Stimulated activated CD4-positive, alpha-beta T cell treated with anti-CD3 and anti-CD28 coated beads, Interleukin-1b, Interleukin-23, amount 100 ng/mL, for 24 hours (primary cell): ENCODE results near the gene EBF4.

Source experiments
- DNase-seq, 4 experiments: peaks; one replicate each; pipeline ENCODE4 v3.0.0-alpha.2; 2020; ENCODE audit warnings: low read depth in 4 of 4, low spot score in 1 of 4

The EBF4 gene

DNA sequence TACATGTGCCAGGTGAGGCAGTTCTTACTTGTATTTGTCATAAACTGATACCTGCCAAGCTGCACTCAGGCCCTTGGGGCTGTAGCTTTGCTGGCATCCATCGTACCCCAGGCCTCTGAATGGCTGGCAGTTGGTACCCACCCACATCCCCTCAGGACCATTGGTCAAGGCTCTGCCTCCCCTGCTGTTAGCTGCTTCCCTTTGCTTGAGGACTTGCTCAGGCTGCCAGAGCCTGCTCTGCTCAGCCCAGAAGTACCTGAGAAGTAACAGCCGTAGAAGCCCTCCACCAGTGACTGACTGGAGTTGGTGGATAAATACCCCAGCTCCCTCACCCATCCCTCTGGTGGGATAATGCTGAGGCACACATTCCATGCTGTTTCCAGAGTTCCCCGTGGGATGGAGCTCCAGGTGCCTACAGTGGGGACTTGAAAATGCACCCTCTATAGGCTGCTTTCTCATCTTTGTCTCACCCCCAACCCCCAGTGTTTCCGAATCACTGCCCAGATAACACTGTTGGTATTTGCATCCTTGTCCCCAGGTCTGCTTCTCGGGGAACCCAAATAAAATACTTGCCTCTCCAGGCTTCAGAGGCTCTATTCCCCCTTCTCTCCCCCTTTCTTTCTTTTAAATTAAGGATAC, 7.3 kb downstream of the EBF4 start:
- no peak for DNase-seq

DNA sequence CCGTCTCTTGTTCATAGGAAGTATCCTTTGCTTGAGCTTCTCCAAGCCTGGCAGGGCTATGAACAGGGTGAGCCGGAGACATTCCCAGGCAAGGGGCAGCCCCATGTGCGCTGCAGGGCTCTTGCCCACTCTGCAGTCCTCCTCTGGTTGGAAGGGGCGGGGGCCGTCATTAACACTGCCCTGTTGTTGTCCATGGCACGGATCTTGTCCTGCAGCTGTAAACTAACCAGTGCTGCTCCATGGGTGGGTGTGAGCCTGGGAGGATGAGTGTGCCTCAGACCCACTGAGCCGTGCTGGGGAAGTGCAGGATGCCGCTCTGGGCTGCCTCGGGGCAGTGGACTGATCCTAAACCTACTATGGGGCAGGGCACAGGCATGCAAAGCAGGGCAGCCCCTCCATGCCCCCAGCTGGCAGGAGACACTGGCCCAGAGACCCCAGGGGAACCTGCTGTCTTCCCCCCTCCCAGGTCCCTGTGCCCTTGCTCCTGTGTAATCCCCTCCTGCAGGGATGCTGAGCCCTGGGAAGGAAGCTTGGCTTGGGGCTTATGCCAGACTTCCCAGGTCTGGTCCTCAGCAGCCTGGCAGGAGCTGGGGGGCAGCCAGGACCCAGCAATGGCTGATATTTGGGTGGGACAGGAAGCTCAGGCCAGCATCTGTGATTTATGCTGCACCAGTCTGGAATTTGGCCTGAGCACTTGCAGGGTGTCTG, 8.5 kb downstream of the EBF4 start:
- no peak for DNase-seq

DNA sequence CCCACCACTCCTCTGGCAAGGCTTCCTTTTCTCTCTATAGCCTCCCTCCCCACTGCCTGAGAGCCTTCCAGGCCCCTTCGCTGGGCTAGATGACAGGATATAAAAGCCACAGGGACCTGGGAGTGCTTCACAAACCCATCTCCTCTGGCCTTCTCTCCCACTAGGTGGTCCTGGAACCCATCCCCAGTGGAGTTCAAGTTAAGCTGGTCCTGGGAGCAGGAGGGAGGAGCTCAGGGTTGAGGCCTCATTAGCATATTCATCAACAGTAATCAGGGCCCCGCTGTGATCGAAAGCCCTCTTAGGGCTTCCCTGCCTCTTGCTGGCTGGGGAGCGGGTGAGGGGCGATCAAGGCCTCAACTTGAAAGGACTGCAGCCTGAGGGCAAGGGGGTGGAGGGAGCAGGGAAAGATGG, 9.1 kb downstream of the EBF4 start:
- DNase-seq, result no peak

DNA sequence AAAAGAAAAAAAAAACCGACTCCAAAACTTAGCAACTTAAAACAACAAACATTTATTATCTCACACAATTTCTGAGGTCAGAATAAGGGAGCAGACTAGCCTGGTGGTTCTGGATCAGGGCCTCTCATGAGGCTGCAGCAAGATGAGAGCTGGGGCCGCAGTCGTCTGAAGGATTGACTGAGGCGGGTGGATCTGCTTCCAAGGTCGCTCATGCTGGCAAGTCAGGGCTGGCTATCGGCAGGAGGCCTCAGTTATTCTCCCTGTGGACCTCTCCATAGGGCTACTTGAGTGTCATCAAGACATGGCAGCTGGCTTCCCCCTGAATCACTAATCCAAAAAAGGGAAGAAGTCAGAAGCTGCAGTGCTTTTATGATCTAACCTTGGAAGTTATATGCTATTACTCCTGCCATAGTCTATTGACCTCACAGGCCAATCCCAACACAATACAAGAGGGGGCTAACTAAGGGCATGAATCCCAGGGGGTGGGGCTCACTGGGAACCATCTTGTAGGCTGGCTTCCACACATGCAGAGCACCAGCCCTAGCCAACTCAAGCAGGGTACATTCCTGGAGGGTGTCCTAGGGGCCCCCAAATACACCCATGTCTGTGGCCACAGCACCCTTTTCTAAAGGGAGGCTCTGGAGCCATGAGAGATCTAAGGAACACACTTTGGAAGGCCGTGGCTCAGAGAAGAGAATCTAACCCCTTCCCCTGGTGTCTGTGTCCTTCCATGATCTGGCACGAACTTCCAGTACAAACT, 11.3 kb downstream of the EBF4 start:
- no peak for DNase-seq

DNA sequence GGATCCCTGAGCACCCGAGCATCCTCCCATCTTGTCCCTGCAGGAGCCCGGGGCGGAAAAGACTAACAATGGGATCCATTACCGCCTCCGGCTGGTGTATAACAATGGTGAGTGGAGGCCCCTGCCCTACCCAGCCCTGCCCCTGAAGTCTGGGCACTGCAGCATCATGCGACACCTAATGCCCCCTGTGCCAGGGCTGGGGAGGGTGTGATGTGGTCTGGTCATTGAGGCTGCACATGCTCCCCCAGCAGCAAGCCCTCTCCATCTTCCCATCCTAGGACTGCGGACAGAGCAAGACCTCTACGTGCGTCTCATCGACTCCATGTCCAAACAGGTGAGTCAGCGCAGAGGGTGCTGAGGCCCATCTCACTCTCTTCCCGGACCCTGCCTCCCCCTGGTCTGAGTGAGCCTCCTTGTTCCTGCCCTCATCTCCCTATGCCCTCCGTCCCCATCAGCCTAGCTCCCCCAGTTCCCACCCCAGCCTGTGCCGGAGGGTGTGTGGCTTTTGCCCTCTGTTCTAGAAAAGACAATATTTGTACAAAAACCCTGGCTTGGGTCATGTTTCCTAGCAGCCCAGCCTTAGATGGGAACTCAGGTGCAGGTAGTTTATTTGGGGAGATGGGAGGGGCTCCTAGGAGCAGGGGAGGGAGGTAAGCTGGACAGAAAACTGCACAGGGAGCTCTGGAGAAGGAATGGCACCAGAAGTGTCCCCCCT, 13.5 kb downstream of the EBF4 start:
- no peak for DNase-seq

DNA sequence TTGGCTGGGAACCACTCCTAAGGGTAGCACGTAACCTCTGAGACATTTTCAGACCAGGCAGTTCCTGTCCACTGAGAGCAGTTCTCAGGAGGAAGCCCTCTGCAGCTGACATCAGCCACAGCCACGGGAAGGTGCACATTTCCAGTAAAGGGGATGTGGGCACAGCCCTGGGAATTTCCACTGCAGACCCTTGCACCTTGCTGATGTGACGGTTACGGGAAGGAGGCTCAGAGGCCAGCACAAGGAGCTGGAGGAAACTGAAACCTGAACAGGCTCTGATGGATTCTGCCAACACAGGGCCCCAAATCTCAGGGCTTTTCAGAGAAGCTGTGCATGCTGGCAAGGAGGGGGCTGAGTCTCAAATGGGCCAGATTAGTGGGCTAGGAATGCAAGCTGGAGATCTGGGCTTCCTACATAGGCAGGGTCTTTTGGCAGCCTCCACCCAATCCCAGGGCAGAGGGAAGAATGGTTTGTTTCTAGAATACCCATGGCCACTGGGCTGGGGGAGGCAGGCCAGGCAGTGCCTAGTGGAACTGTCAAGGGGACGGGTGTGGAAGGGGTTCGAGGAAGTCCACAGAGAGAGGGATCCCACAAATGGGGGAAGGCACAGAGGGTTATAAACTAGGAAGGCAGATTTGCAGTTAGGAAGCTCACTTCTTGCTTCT, 14.2 kb downstream of the EBF4 start:
- DNase-seq, result no peak

DNA sequence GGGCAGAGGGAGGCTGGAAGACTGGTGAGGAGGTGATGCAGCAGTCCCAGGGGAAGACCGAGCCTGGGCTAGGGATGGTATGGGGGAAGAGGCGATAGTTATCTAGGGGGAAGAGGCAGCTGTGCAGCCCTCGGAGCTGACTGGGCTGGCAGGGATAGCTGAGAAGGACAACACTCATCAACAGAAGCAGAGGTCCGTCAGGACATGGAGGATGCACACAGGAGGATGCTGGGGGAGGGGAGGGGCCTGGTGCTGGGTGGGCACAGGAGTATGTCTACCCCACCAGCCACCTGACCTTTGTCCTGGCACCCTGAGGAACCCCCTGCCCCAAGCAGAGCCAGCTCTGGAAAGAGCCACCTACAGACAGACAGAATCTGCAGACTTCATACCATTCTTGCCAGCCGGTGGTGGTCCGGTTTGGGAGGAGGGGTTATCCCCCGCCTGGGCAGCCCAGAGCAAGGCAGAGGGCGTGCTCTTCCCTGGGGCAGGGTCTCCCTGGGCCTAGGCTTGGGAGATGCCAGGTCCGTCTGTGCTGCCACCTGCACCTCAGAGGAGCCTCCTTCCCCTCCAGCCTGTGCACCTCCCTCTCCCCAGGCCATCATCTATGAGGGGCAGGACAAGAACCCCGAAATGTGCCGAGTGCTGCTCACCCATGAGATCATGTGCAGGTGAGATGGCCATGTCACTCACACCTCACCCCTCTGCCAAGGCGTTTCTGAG, 14.9 kb downstream of the EBF4 start:
- no peak for DNase-seq

DNA sequence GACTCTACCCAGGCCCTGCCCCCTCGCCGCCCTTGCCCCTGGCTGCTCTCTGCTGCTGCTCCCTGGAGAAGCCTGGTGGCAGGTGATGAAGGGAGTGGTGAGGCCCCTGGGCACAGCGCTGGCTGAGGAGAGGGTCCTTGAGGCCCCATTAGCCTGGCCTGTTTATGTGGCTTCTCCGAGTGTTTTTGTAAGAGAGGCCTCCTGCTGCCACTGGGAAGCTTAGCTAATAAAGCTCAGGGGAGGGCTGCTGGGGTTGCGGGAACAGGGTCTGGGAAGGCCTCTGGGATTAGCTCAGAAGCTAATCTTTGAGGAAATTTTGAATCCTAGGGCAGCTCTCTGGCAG, 15.5 kb downstream of the EBF4 start:
- no peak for DNase-seq

DNA sequence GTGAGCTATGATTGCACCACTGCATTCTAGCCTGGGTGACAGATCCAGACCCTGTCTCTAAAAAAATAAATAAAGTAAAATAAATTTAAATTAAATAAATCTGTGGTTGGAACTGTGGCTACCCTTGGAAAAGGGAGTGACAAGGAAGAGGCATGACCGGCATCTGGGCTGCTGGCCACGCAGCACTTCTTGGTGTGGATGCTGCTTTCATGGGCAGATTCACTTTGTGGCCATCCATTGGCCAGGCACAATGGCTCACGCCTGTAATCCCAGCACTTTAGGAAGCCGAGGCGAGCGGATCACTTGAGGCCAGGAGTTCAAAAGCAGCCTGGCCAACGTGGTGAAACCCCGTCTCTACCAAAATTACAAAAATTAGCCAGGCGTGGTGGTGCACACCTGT, 16.1 kb downstream of the EBF4 start:
- DNase-seq, result no peak

DNA sequence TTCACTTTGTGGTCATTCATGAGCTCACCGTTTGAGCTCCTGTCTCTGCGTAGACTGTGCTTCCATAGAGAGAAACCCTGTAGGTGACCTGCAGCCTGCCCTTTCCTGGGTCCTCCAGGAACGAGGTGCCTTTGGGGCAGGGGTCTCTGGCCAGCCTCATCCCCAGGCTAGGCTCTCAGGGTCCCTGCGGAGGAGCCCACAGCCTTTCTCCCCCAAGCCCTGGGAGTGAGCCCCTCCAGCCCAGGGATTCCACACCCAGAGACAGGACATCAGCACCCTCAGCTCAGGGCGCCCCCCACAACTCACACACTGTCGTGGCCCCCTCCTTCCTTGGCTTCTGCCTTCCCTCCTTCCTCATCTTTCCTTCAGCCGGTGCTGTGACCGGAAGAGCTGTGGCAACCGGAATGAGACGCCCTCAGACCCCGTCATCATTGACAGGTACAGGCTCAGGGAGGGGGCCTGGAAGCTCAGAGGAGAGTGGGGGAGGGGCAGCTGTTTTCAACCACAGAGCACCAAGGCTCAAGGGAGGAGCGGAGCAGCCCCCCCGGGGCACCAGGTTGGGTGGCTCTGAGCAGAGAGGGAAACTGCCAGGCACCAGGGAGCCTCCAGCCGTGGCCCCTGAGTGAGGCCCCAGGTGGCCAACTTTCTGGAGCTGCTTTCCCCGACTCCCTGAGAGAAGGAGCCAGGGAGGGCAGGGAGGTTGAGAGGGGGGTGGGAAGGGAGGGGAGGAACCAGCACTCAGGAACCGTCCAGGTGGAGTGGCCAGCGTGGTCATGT, 16.8 kb downstream of the EBF4 start:
- DNase-seq, result no peak

DNA sequence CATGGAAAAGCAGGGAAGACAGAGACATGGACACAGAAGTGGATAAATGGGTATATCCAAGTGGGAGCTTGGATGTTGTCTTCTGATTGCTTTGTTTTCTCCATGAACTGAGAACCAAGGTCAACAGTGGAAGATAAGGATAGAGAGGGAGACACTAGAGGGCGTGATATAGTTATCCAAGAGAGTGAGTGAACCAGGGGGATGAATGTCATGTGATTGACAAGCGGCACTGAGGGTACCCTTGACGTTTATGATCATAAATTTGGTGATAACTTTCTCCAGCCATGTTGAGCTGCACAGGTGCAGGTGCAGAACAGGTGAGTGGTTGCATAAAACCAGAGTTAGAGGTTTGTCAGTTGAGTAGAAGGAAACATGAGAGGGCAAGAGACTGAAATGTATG, 20.7 kb downstream of the EBF4 start:
- no peak for DNase-seq

DNA sequence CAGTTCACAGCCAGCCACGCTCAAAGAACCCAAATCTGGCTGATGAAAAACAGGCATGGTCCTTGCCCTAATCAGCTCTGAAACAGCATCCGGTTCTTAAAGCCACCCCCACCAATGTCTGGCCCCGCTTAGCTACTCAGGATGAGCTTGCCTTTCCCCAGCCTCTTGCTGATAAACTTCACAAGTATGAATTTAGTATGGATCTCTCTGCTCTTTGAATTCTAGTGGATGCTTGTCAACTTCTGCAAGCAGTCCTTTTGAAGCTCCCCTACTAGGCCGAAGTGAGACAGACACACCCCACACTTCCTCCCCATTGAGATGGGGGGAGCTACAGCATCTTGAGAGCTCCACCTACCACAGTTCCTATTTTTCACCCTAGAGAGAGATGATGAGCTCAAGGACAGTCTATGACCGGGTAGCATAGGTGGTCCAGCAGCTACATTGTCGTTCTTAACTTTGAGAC, 36.7 kb downstream of the EBF4 start:
- no peak for DNase-seq

DNA sequence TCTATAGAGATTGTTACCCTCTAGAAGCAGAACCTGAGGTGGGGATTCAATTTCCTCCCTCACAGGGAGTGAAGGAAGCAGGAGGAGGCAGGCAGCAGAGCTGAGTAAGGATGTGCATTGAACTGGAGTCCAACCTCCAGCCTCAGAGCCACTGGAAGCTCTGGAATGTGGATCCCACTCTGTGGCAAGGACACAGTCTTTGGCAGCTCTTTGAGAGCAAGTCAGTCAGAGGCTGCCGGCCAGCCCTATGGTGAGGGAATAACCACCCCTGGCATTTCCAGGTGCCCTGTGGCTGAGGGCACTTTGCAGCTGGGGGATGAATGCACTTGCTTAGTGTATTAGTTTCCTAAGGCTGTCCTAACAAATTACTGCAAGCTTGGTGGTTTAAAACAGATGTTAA, 37.2 kb downstream of the EBF4 start:
- DNase-seq, result no peak

DNA sequence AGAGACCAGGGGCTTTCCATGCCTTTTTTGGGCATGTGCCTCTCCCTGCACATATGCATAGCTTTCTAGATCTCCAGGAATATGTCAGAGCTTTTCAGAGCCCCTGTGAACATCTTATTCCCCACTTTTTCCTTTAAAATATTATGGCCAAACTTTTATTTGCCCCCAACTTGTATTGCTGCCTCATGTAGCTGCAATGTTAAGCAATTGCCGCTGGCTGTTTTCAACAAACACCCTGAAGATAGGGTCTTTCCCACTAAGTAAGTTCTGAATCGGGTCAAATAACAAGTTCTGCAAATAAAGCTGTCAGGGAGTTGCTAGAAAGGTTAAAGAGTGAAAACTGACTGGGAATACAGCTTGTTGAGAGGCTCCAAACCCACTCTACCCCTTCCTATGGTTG, 42.3 kb downstream of the EBF4 start:
- no peak for DNase-seq

DNA sequence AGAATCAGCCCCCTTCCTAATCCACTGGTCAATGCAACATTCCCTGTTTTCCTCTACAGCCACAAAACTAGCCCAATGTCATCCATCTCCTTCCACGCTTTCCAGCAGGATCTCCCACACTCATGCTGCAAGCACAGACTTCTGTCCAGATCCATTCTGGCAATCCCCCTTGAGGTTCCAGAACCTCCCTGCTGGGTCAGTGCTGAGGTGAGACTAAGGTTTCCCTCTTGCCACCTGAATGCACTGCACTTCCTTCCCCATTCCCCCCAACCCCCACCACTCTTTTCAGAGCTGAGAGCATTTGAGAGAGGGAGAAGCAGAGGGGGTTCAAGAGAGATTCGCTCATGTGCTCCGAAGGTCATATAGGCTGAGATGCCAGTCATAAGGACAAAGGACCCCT, 43.9 kb downstream of the EBF4 start:
- no peak for DNase-seq

DNA sequence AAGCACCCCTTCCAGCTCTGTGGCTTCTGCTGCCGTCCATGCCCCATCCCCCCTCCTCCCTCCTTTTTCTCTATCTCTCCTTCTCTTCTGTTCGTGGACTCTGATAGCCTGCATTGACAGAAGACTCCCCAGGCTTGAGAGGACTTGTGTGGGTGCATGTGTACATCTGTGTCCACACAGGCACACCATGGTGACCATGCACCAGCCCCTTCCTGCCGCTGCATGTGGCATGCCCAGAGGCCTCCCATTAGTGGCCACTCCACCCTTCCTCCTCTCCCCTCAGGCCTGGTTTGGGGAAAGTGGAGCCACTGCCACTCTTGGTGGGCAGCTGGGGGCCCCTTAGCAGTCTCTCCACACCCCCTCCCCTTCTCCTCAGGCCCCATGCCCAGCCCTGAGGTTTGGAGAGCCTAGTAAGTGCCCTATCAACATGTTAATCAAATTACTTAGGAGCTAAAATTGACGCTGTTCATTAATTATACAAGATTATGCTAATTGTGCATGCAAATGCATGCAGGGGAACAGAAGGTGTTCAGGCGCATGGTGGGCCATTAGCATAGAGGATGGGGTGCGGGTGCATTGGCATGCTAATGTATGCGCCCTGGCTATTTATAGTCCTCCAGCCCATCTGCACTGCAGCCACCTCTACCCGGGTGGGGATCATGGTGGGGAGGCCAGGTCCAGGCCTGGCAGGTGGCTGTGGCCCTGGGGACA, 45.9 kb downstream of the EBF4 start:
- no peak for DNase-seq

DNA sequence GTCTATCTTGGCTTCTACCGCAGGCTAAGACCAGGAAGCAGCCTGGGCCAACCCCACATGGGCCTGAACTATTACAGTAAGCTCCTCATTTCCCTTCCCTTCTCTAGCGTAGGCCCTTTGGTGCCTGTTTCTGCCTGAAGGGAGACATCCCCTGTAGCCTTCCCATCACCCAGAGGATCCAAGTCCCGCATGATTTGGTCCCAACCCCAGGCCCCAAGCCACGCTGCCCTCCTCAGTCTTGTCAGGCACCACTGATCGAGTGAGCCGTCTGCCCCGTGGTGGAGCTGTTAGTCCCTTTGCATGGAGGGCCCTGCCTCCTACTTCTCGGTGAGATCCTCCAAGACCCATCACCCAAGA, 46.4 kb downstream of the EBF4 start:
- DNase-seq, result no peak

DNA sequence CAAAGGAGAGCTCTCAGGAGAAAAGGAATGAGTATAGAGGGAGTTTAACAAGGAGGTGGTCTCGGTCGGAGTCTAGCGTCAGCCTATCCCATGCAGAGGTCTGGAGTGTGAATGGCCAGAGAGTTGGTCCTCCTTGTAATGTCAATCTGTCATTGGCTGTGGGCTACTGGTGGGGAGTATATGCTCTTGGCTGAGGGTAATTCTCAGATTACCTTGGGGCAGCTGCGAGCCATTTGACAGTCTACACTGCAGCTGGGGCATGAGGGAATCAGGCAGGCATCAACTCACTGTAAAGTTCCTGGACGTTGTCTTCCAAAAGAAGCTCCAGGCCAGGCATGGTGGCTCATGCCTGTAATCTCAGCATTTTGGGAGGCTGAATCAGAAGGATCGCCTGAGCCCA, 48.1 kb downstream of the EBF4 start:
- no peak for DNase-seq

DNA sequence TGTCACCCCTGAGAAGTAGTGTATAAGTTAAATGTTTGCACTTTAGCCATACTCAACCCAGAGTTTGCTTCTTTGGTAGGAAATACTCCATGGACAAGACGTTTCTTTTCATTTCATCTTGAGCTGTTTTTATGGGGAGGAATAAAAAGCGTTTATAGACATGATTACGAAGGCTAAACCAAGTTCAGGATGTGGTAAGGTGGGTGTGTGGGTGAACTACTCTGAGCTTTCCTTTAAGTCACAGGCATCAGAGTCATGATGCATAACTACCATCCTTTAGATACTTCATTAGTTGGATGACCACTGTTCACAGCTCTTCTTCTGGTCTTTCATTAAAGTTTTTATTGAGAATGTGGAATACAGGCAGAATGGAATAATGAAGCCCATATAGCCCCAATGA, 48.9 kb downstream of the EBF4 start:
- no peak for DNase-seq
